HFF-Myc (cell line): ENCODE measurements around the gene NAV2.

Source experiments
- DNase-seq: peaks from one replicate; pipeline ENCODE4 v3.0.0-alpha.2; 2011; ENCODE audit warnings: low read depth; ENCODE audit errors: extremely low read depth
- H3K4me3 ChIP-seq: replicated peaks from 2 replicates; pipeline ENCODE4 v1.5.1; 2011; ENCODE audit warnings: low read depth, mild to moderate bottlenecking, control low read depth, low read length
- TF ChIP-seq, protein P1 (sequence below): IDR thresholded peaks from 2 replicates; pipeline ENCODE4 v1.5.1; 2012; ENCODE audit warnings: mild to moderate bottlenecking, low read depth, low read length, control low read depth; ENCODE audit errors: missing control alignments

Gene NAV2

GRCh38 chr11:20088397-20089225, 376.0 kb downstream of the NAV2 start:
- H3K4me3 ChIP-seq: no peak overlapping the region
- TF ChIP-seq, protein P1, sequence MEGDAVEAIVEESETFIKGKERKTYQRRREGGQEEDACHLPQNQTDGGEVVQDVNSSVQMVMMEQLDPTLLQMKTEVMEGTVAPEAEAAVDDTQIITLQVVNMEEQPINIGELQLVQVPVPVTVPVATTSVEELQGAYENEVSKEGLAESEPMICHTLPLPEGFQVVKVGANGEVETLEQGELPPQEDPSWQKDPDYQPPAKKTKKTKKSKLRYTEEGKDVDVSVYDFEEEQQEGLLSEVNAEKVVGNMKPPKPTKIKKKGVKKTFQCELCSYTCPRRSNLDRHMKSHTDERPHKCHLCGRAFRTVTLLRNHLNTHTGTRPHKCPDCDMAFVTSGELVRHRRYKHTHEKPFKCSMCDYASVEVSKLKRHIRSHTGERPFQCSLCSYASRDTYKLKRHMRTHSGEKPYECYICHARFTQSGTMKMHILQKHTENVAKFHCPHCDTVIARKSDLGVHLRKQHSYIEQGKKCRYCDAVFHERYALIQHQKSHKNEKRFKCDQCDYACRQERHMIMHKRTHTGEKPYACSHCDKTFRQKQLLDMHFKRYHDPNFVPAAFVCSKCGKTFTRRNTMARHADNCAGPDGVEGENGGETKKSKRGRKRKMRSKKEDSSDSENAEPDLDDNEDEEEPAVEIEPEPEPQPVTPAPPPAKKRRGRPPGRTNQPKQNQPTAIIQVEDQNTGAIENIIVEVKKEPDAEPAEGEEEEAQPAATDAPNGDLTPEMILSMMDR: no peak
- no peak for DNase-seq

DNA sequence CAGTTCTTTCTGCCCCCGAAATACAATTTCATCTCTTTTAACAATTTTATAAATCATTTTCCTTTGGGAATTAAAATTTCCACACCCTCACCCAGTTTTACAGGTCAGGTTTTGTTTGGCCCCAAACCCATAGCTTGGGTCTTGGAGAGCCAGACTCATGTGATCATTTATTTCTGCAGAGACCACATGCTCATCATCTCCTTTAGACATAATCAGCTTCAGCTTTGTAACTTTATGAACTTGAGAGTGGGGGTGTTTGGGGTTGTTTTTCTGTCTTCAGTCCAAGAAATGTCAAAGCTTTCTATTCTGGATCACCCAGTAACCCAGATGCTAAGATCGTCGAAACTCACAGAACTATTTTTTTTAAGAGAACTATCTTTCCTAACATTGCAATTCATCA, 376.7 kb downstream of the NAV2 start:
- TF ChIP-seq, protein P1: no peak
- no peak overlapping the region for H3K4me3 ChIP-seq
- no peak for DNase-seq

DNA sequence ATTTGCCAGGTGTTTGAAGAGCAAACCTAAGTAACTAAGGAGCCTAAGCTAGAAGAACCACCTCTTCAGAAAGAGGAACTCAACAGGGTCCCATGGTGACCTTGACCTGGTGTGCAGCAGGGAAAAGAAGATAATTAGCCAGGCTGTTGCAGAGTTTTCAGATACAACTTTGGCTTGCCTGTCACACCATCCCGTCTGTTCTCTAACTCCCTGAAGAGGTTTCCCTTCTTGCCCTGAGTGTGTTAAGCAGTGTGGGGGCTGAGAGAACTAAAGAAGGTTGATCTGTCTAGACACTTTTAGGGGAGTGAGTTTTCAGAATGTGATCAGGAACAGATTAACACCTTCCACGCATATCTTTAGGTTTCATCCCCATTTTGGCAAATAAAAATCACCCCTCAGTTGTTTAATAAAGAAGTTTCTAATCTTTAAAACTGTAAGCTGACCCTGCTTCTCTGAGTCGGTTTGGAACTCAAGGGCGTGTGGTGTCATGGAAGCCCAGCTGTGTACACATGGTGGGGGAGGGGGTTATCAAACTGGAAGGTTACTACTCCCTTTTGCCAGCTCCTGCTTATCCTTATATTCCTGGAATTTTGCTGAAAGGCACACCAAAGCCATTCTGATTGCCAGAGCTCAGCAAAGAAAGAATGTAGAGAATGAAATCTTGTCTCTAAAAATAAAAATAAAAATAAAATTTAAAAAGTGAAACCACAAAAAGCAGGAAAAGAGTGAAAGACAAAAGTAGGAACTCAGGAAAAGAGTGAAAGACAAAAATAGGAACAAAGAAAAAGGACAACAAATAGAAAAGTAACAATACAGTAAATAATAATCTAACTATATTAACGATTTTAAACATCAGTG, 377.4 kb downstream of the NAV2 start:
- H3K4me3 ChIP-seq: no peak overlapping the region
- DNase-seq: no peak
- TF ChIP-seq, protein P1: no peak

DNA sequence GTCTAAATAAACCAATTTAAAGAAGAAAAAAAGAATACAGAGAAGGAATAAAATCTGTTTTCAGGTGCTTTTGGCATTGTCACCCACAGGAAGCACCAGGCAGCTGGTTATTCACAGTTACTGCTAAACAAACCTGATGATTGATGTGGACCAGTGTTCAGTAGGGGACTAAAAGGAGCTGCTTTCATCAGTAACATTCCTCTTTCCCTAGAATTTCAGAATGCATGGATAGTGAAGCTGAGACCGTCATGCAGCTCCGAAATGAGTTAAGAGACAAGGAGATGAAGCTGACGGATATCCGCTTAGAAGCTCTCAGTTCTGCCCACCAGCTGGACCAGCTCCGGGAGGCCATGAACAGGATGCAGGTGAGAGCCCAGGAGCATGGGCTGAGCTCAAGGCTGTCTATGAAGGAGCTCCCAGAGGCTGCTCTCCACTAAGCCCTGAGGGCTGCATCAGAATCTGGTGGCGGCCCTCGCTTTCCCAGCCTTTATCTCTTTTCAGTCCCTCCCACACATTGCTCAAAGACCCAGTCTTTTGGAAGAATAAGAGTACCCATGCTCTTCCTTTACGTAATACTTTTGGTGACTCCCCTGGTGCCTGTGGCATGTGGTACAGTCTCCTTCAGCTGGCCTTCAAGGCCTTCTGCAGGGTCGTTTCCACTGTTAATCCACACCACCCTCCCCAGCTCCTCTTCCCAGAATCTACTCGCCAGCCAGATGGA, 378.2 kb downstream of the NAV2 start:
- TF ChIP-seq, protein P1: no peak
- H3K4me3 ChIP-seq: no peak overlapping the region
- DNase-seq: no peak

- TF ChIP-seq, protein P1: no peak
- H3K4me3 ChIP-seq: no peak overlapping the region
- DNase-seq: no peak
Observed at GRCh38 chr11:20093775-20094174, 381.1 kb downstream of the NAV2 start.

DNA sequence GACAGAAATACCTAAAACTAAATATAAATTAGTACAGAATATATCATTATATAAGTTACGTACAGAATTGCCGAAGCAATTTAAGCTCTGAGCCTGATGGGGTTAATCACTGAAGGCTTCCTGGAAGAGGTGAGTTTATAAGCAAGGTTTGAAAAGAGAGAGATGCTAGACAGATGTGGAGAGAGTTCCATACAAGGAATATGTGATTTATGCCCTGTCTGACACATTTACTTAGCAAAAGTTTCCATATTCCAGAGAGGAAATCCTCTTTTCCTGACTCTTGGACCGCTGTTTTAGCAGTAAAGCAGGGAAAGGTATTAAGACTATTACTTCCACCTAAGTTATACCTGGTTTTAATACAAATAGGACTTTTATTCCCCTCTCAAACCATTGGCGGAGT, 382.6 kb downstream of the NAV2 start:
- TF ChIP-seq, protein P1: no peak
- DNase-seq: no peak

More for the DNA sequence above, 382.6 kb downstream of the NAV2 start:
- H3K4me3 ChIP-seq: no peak overlapping the region
